ENCODE measurements around the gene EDNRA.

- TF ChIP-seq POLR2AphosphoS5 (IDR thresholded peaks at IDR 0.05; ENCODE audit: low read depth, low read length), result no peak
- TF ChIP-seq POLR2A (IDR thresholded peaks at IDR 0.05; ENCODE audit: low read depth, low read length), result no peak
- TF ChIP-seq TAF1 (IDR thresholded peaks at IDR 0.05; ENCODE audit: borderline replicate concordance, low read depth, low read length), result no peak
Observed at GRCh38 chr4:147492306-147492705, 11.4 kb downstream of the EDNRA start.

Data from GM12892 (cell line).